Stomach (tissue), 4 donors: ENCODE data around the gene NUCB2.

Source experiments
- CTCF ChIP-seq, 7 experiments: fragments of 450-650 bp in 4 of 7; fragments of 200-600 bp in 3 of 7; sonication (generic) in 3 of 7; IDR thresholded peaks; one replicate each; pipeline ENCODE4 v1.5.1; 2016 to 2019; ENCODE audit warnings: antibody characterized with exemption in 7 of 7, control low read depth in 2 of 7, mild to moderate bottlenecking in 1 of 7
- POLR2A ChIP-seq, 4 donors: fragments of 450-650 bp; IDR thresholded peaks; one replicate each; pipeline ENCODE4 v1.6.1; 2016; ENCODE audit warnings: antibody characterized with exemption in 4 of 4, control low read depth in 2 of 4, mild to moderate bottlenecking in 1 of 4, moderate library complexity in 1 of 4
- POLR2AphosphoS5 ChIP-seq, 3 donors: sonication (generic); formaldehyde crosslinking; IDR thresholded peaks; one replicate each; pipeline ENCODE4 v1.6.1; 2016; ENCODE audit warnings: antibody characterized with exemption in 3 of 3

- TF ChIP-seq CTCF (IDR thresholded peaks at IDR 0.05) (no peak), POLR2A (IDR thresholded peaks at IDR 0.05) (no peak), POLR2AphosphoS5 (IDR thresholded peaks at IDR 0.05) (no peak)
These were observed 9.8 kb downstream of the NUCB2 start for GRCh38 chr11:17286332-17286731.
